NCI-H2107 (cell line): ENCODE data around the gene PLD1.
"Not testable (repeated sequence)": the region's sequence is repeated elsewhere in the genome, so short reads cannot be mapped to it uniquely, and the experiment has no call there.

ENCODE experiments used
- DNase-seq: peaks from one replicate; lab custom pipeline; 2025; lab: John Stamatoyannopoulos, UW

PLD1 gene

DNA sequence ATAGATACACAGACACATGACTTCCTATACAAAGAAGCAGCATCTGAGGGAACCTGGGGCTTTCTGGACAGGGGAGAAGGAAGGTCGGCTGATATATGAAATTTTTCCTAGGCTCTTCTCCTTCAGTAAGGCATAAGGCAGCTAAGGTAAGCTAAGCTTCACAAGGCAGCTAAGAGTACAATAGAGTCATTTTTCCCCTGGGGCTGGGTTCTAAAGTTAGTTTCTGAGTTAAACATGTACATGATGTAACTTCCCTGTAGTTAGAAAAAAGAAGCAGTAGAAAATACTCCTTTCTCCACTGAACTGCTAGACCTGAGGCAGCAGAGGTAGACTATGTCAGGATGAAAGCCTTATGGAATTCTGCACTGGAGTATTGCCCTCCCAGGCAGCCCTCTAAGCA, 109.6 kb downstream of the PLD1 start:
- no peak for DNase-seq

GRCh38 chr3:171700157-171700556, 110.1 kb downstream of the PLD1 start:
- no peak for DNase-seq

DNA sequence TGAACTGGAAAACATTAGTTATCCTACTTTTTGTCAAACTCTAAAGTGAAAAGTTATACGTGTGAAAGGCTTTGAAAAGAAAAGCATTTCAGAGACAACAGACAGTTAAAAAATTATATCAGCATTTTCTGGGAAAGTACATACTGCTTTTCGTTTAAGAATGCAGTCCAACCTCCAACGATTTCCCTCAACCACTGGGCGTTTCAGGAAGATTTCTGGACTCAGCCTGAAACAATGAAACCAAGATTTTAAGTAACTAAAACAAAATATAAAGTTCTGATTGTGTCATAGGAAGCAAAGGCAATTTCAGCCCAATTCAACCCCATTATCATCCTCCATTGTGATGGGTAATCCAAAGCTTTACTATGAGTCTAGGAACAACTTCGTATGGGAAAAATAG, 110.7 kb downstream of the PLD1 start:
- DNase-seq: no peak

DNA sequence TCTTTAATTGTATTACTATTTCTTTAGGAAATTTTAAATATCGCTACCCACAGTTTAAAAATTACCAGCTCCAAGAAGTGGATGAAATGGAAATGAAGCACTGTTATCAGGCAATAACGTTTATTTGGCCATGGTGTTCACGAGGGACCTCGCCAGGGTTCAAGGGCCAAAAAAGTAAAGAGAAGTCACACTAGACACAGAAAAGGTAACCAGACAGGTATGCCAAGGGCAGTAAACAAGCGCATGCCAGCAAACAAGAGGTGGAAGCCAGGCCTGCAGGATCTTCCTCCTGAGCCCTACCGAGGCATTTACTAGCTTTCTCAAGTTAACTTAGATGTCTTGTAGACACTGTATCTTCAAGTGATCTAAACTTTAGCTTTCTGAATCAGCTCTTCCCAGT, 113.5 kb downstream of the PLD1 start:
- no peak for DNase-seq

GRCh38 chr3:171695426-171695825, 114.9 kb downstream of the PLD1 start:
- no peak for DNase-seq

GRCh38 chr3:171694888-171695287, 115.4 kb downstream of the PLD1 start:
- DNase-seq: no peak

DNA sequence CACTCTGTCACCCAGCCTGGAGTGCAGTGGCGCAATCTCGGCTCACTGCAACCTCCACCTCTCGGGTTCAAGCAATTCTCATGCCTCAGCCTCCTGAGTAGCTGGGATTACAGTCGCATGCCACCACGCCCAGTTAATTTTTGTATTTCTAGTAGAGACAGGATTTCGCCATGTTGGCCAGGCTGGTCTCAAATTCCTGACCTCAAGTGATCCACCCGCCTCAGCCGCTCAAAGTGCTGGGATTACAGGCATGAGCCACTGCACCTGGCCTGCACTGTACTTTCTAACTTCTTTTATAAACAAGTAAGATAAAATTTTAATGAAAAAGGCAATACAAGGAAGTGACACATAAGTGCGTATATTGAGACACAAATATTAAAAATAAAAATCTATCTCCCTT, 117.7 kb downstream of the PLD1 start:
- not testable (repeated sequence) for DNase-seq

DNA sequence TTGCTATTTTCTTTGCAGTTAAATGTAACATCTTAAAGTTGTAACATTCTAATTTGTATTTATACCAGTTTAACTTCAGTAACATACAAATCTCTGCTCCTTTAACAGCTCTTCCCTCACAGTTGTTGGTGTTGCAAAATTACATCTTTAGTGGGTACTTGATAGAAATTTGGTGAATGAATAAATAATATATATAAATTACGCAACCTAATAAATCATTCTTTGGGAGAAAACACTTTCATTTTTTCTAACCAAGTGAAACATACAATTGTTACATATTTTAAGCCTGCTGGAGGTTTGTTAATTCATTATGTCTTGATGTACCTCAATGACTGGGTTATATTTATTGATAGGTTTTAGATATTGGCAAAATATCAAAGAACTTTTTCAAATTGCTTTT, 118.8 kb downstream of the PLD1 start:
- no peak for DNase-seq

DNA sequence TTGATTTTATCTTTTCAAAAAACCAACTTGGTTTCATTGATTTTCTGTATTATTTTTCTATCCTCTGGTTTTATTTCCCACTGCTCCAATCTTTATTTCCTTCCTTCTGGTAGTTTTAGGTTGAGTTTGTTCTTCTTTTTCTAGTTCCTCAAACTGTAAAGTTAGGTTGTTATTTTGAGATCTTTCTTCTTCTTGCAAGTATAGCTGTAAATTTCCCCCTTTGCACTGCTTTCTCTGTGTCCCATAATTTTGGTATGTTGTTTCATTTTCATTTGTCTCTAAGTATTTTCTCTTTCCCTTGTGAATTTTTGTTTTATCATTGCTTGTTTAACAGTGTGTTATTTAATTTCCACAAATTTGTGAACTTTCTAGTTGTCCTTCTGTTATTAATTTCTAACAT, 120.0 kb downstream of the PLD1 start:
- DNase-seq: no peak

- no peak for DNase-seq
These were observed 121.7 kb downstream of the PLD1 start for GRCh38 chr3:171688593-171688992.

DNA sequence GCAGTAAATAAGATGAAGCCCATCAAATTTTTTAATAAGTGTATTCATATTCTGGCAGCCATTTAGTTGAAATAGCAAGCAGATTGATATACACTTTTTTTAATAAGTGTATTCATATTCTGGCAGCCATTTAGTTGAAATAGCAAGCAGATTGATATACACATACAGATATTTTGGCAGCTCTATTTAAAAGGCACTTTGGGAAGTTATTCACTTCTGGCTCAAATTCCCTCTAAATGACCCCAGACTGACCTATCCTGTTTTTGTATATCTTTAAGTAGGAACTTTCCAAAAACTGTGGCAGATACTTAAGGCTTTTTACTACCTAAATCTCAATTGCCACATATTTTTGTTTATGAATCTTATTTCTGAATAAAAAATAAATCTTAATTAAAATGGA, 122.3 kb downstream of the PLD1 start:
- DNase-seq: no peak

DNA sequence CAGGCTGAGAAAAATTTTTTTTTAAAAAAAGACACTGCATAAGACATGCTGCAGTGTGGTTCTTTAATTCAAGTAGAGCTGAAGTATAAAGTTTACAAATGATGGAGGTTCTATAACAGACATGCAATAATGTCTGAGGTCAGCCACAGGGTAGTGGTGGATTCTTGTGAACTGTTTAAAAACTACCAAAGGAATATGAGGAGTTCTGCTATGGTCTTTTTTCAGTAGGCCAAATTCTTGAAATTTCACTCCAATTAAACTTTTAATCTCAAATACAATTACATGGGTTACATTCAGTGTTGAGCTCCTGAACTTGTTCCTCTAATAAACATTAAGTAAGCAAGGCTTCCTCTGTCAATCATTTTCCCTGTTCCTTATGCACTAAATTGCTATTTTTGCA, 122.7 kb downstream of the PLD1 start:
- DNase-seq: no peak

GRCh38 chr3:171687064-171687463, 123.2 kb downstream of the PLD1 start:
- DNase-seq: no peak

- DNase-seq: no peak
These were observed 125.0 kb downstream of the PLD1 start for GRCh38 chr3:171685116-171685895.

- DNase-seq: no peak
These were observed 126.1 kb downstream of the PLD1 start for GRCh38 chr3:171684221-171684620.

- no peak for DNase-seq
These were observed 127.5 kb downstream of the PLD1 start for GRCh38 chr3:171682743-171683142.

DNA sequence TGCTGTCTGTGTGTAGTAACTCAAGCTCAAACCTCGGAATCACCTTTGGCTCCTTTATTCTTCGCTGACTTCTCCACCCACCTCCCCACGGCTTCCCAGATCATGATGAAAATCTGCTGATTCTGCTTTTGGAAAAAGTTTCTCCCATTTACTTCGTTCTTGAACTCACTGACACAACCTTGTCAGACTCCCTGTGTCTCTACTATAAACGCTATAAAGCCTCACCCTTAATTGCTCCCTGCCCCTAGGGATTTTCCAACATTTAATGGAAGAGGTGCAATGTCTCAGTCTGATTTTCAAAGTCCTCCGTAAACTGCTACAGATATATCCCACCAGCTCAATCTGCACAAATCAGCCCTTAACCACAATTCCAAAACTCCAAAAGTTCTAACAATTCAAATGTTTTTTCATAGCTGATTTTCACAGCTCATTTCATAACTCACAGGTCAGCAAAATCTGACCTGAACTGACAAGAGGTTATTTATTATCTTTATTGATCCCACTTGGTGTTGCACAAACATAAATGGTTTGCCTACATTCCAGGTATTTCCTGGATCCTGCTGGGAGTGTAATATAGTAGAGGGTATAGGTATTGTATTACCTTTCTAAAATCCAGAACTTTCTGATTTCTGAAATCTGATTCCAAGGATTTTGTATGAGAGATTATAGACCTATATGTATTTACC, 129.4 kb downstream of the PLD1 start:
- DNase-seq: no peak

GRCh38 chr3:171678971-171679492, 131.3 kb downstream of the PLD1 start:
- DNase-seq: no peak

- no peak for DNase-seq
These were observed 132.6 kb downstream of the PLD1 start for GRCh38 chr3:171677706-171678105.

DNA sequence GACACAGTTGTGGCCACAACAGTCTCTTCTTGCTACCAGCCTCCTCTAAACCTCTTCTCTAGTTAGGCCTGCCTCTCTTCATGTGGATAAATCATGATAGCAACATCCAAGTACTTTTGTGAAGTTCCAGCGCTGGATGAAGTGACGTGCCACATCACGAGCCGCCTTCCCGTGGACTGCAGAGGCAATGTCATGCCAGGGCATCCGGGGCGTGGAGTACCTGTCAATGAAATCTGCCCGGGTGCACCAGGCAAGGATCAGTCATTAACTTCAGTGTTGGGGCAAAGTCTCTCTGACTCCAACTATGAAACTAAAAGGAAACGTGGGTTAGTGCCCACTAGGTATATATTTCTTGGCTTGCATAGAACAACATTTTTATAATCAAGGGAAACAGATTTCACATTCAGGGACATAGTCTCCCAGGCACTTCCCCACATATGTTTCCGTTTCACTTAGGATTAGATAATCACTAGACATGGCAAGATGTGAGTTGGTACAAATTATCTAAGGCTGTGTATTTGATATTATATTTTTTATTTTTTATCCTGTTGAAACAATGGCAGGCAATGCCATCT, 133.6 kb downstream of the PLD1 start:
- DNase-seq: no peak

- DNase-seq: no peak
These were observed 136.3 kb downstream of the PLD1 start for GRCh38 chr3:171673951-171674350.

GRCh38 chr3:171672538-171672937, 137.7 kb downstream of the PLD1 start:
- no peak for DNase-seq

DNA sequence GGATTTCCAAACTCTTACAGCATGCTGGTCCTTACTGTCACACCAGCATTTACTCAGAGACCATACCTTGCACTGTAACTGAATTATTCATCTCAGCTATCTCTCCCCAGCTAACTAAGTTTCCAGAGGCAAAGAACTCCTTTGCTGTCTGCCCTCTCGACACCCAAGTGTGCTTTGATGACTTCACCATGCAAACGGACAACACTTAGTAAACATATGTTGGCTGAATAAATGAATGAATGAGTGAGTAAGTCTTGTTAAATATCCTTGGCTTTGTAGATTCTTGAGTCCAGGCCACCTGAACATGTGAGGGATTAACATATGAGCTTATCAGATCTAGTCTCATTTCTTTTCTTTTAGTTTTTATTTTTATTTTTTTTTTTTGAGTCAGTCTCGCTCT, 138.2 kb downstream of the PLD1 start:
- no peak for DNase-seq
